H9 (cell line): ENCODE measurements around the gene BMP7. TPM values are rescaled to one million over a fixed set of nuclear protein-coding genes. Genes with fewer than 3 reads are reported as not detected.

Experiments
- DNase-seq: peaks from one replicate; pipeline ENCODE4 v3.0.0-alpha.2; 2017
- H2AFZ ChIP-seq: one replicate; pipeline ENCODE4 v1.6.1; 2013; ENCODE audit warnings: mild to moderate bottlenecking, low read length, control low read depth, moderate library complexity
- H2AK5ac ChIP-seq: 2 replicates; pipeline ENCODE4 v1.6.1; 2013; ENCODE audit warnings: low read length, control low read depth, mixed read lengths; ENCODE audit not compliant: insufficient read length
- H2BK120ac ChIP-seq: one replicate; pipeline ENCODE4 v1.6.1; 2013; ENCODE audit warnings: low read depth, mild to moderate bottlenecking, low read length, control low read depth, inconsistent platforms; ENCODE audit not compliant: poor library complexity, severe bottlenecking
- H2BK12ac ChIP-seq: 2 replicates; pipeline ENCODE4 v1.6.1; 2013; ENCODE audit warnings: low read length, control low read depth, mixed read lengths, low read depth; ENCODE audit not compliant: insufficient read length
- H2BK15ac ChIP-seq: 2 replicates; pipeline ENCODE4 v1.6.1; 2013; ENCODE audit warnings: low read depth, low read length, control low read depth
- H2BK20ac ChIP-seq: one replicate; pipeline ENCODE4 v1.6.1; 2013; ENCODE audit warnings: low read depth, mild to moderate bottlenecking, low read length, control low read depth, inconsistent platforms; ENCODE audit not compliant: poor library complexity, severe bottlenecking
- H2BK5ac ChIP-seq: 2 replicates; pipeline ENCODE4 v1.6.1; 2013; ENCODE audit warnings: low read length, control low read depth, mixed read lengths; ENCODE audit not compliant: insufficient read length
- H3K14ac ChIP-seq: 2 replicates; pipeline ENCODE4 v1.6.1; 2013; ENCODE audit warnings: low read length, control low read depth; ENCODE audit not compliant: insufficient read depth
- H3K18ac ChIP-seq: 2 replicates; pipeline ENCODE4 v1.6.1; 2013; ENCODE audit warnings: low read depth, mild to moderate bottlenecking, mixed read lengths, low read length, control low read depth; ENCODE audit not compliant: insufficient read length
- H3K23ac ChIP-seq: 2 replicates; pipeline ENCODE4 v1.6.1; 2013; ENCODE audit warnings: low read length, control low read depth, mixed read lengths, low read depth; ENCODE audit not compliant: insufficient read length
- H3K23me2 ChIP-seq: 2 replicates; pipeline ENCODE4 v1.6.1; 2013; ENCODE audit warnings: low read depth, mild to moderate bottlenecking, mixed read lengths, low read length, control low read depth; ENCODE audit not compliant: insufficient read length, poor library complexity, severe bottlenecking
- H3K27ac ChIP-seq: 2 replicates; pipeline ENCODE4 v1.5.1; 2013; ENCODE audit warnings: low read length, control low read depth, mixed read lengths, low read depth; ENCODE audit not compliant: insufficient read length
- H3K27me3 ChIP-seq: 2 replicates; pipeline ENCODE4 v1.6.1; 2013; ENCODE audit warnings: low read length, control low read depth, inconsistent platforms; ENCODE audit not compliant: insufficient read depth
- H3K4ac ChIP-seq: 2 replicates; pipeline ENCODE4 v1.6.1; 2013; ENCODE audit warnings: low read depth, mild to moderate bottlenecking, control low read depth, inconsistent platforms, low read length, moderate library complexity
- H3K4me1 ChIP-seq: 2 replicates; pipeline ENCODE4 v1.6.1; 2013; ENCODE audit warnings: low read length, control low read depth, inconsistent platforms; ENCODE audit not compliant: insufficient read depth
- H3K4me2 ChIP-seq: 2 replicates; pipeline ENCODE4 v1.6.1; 2013; ENCODE audit warnings: low read length, control low read depth, mixed read lengths; ENCODE audit not compliant: insufficient read length, insufficient read depth
- H3K56ac ChIP-seq: 2 replicates; pipeline ENCODE4 v1.6.1; 2013; ENCODE audit warnings: low read depth, mild to moderate bottlenecking, mixed read lengths, low read length, control low read depth; ENCODE audit not compliant: insufficient read length
- H3K79me1 ChIP-seq: 2 replicates; pipeline ENCODE4 v1.6.1; 2013; ENCODE audit warnings: low read depth, mild to moderate bottlenecking, moderate library complexity, low read length, control low read depth, inconsistent platforms; ENCODE audit not compliant: insufficient read depth, poor library complexity, severe bottlenecking
- H3K79me2 ChIP-seq: 2 replicates; pipeline ENCODE4 v1.6.1; 2013; ENCODE audit warnings: low read length, control low read depth, inconsistent platforms; ENCODE audit not compliant: insufficient read depth
- H3K9ac ChIP-seq: 2 replicates; pipeline ENCODE4 v1.6.1; 2013; ENCODE audit warnings: low read length, control low read depth, mixed read lengths; ENCODE audit not compliant: insufficient read length; ENCODE audit errors: extremely low read depth
- H3K9me3 ChIP-seq: one replicate; pipeline ENCODE4 v1.6.1; 2013; ENCODE audit warnings: low read depth, low read length, inconsistent platforms; ENCODE audit not compliant: control insufficient read depth
- H3T11ph ChIP-seq: one replicate; pipeline ENCODE4 v1.6.1; 2013; ENCODE audit warnings: mild to moderate bottlenecking, low read length, control low read depth, inconsistent platforms
- H4K20me1 ChIP-seq: one replicate; pipeline ENCODE4 v1.6.1; 2013; ENCODE audit not compliant: control insufficient read depth, insufficient read length, insufficient read depth
- H4K5ac ChIP-seq: 2 replicates; pipeline ENCODE4 v1.6.1; 2013; ENCODE audit warnings: low read depth, mild to moderate bottlenecking, mixed read lengths, low read length, control low read depth; ENCODE audit not compliant: insufficient read length
- H4K8ac ChIP-seq: replicated peaks from 2 replicates; pipeline ENCODE4 v1.6.1; 2013; ENCODE audit warnings: low read length, control low read depth, mixed read lengths, low read depth; ENCODE audit not compliant: insufficient read length
- H4K91ac ChIP-seq: 2 replicates; pipeline ENCODE4 v1.6.1; 2013; ENCODE audit warnings: low read depth, mild to moderate bottlenecking, moderate library complexity, mixed read lengths, low read length, control low read depth; ENCODE audit not compliant: insufficient read length
- H3K27ac Mint-ChIP-seq, 3 experiments: 2 replicates in 2 of 3; 3 replicates in 1 of 3; pipeline ENCODE4 v1.8.0; 2020 to 2021; ENCODE audit warnings: mixed read lengths in 3 of 3, mild to moderate bottlenecking in 1 of 3, moderate library complexity in 1 of 3
- H3K27me3 Mint-ChIP-seq: 2 replicates; pipeline ENCODE4 v1.8.0; 2021; ENCODE audit warnings: low read depth, mild to moderate bottlenecking, moderate library complexity, mixed read lengths
- H3K36me3 Mint-ChIP-seq, 3 experiments: 2 replicates in 2 of 3; 3 replicates in 1 of 3; pipeline ENCODE4 v1.8.0; 2020 to 2021; ENCODE audit warnings: low read depth in 3 of 3, mixed read lengths in 3 of 3; ENCODE audit not compliant: insufficient read depth in 1 of 3
- H3K4me1 Mint-ChIP-seq, 2 experiments: 2 replicates each; pipeline ENCODE4 v1.8.0; 2020; ENCODE audit warnings: mixed read lengths in 2 of 2
- H3K4me3 Mint-ChIP-seq, 2 experiments: 2 replicates in 1 of 2; 3 replicates in 1 of 2; pipeline ENCODE4 v1.8.0; 2020 to 2021; ENCODE audit warnings: mild to moderate bottlenecking in 2 of 2, mixed read lengths in 2 of 2, moderate library complexity in 1 of 2
- H3K9me3 Mint-ChIP-seq, 2 experiments: 2 replicates in 1 of 2; 3 replicates in 1 of 2; pipeline ENCODE4 v1.8.0; 2020; ENCODE audit warnings: mild to moderate bottlenecking in 2 of 2, mixed read lengths in 2 of 2, moderate library complexity in 1 of 2
- WGBS: extraction: QIAGEN DNeasy Blood & Tissue Kit; methylation state at CpG from one replicate; pipeline ENCODE4 v1.1.7; 2013; ENCODE audit warnings: missing lambda C conversion rate, low lambda C conversion rate, mixed read lengths; ENCODE audit not compliant: insufficient read length; ENCODE audit errors: extremely low coverage; 5-methylcytosine and 5-hydroxymethylcytosine counted together
- total RNA-seq: library from RNA; stranded (reverse); gene quantifications from 2 replicates; pipeline ENCODE4 v1.2.1, GENCODE V29; 2021
- TF ChIP-seq, protein P1 (sequence below): fragments of 200-600 bp; sonication (generic); conservative IDR thresholded peaks from 3 replicates; pipeline ENCODE4 v1.8.0; 2021; ENCODE audit warnings: antibody characterized with exemption, mild to moderate bottlenecking

BMP7 gene
- total RNA-seq, 1 experiment from 2014 or later = 17.7 TPM

DNA sequence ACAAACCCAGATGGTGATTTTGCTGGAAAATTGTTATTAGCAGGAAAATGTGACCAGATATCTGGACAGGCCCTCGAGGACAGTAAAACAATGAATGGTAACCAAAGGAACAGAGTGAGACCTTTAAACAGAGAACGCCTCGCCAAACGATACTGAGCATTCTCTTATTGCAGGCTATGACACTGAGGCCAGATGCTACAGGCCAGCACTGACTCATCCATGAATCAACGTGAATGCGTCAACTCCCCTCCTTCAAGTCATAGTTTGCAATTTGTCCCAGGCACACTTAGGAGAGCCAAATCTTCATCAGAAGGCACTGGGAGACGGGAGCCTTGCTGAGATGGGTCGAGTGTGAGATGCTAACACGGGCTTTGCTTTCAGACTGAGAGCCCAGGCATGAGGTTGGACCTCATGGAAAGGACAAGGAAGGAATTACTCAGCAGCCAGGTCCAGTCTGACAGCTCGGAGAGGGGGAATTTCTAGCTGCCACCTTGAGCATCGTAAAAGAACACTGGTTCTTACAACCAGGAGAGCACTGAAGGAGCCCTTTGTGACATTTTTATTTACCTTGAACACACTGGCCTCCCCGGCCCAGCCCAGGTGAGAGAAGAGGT, 60.7 kb downstream of the BMP7 start:
- DNase-seq = no peak
- H2AK5ac ChIP-seq = no peak overlapping the region
- H3K9ac ChIP-seq = no peak overlapping the region
- no peak overlapping the region for H2BK5ac ChIP-seq
- no peak overlapping the region for H3K14ac ChIP-seq
- no peak overlapping the region for H2BK20ac ChIP-seq
- Mint-ChIP-seq H3K36me3 (peaks cover 2 to 19% (median 14%) of the 10 kb centered on the region in 3 experiments; a peak in 6 of 7 replicates), H3K4me1 (peaks cover 4 to 10% of the 10 kb centered on the region in 2 experiments), H3K4me3 (no peak overlapping the region), H3K27ac (0 out of 7 replicates have a peak overlapping the region, but pooled peaks of 1 of the 3 experiments have one; percentile 34), H3K9me3 (peaks cover 7 to 8% of the 10 kb centered on the region in 2 experiments), H3K27me3 (peaks cover 7% of the 10 kb centered on the region)
- H3K79me2 ChIP-seq = no peaks in the 10 kb centered on the region
- no peak overlapping the region for H2BK12ac ChIP-seq
- no peak overlapping the region for H3K4ac ChIP-seq
- no peak overlapping the region for H3K56ac ChIP-seq
- H3T11ph ChIP-seq = no peak overlapping the region
- H4K20me1 ChIP-seq = no peaks in the 10 kb centered on the region
- no peak overlapping the region for H3K23ac ChIP-seq
- no peaks in the 10 kb centered on the region for H3K27me3 ChIP-seq
- H3K4me2 ChIP-seq = no peak overlapping the region
- H2AFZ ChIP-seq = no peak overlapping the region
- TF ChIP-seq, protein P1, sequence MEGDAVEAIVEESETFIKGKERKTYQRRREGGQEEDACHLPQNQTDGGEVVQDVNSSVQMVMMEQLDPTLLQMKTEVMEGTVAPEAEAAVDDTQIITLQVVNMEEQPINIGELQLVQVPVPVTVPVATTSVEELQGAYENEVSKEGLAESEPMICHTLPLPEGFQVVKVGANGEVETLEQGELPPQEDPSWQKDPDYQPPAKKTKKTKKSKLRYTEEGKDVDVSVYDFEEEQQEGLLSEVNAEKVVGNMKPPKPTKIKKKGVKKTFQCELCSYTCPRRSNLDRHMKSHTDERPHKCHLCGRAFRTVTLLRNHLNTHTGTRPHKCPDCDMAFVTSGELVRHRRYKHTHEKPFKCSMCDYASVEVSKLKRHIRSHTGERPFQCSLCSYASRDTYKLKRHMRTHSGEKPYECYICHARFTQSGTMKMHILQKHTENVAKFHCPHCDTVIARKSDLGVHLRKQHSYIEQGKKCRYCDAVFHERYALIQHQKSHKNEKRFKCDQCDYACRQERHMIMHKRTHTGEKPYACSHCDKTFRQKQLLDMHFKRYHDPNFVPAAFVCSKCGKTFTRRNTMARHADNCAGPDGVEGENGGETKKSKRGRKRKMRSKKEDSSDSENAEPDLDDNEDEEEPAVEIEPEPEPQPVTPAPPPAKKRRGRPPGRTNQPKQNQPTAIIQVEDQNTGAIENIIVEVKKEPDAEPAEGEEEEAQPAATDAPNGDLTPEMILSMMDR = no peak
- no peaks in the 10 kb centered on the region for H3K79me1 ChIP-seq
- no peak overlapping the region for H4K91ac ChIP-seq
- H3K27ac ChIP-seq = no peak overlapping the region
- no peak overlapping the region for H4K5ac ChIP-seq
- H4K8ac ChIP-seq = no peak overlapping the region
- H3K4me1 ChIP-seq = no peaks in the 10 kb centered on the region
- no peak overlapping the region for H2BK120ac ChIP-seq
- no peaks in the 10 kb centered on the region for H3K23me2 ChIP-seq
- no peak overlapping the region for H2BK15ac ChIP-seq
- WGBS = no CpG with 5 or more reads among the region's 12 CpGs
- no peak overlapping the region for H3K18ac ChIP-seq
- no peaks in the 10 kb centered on the region for H3K9me3 ChIP-seq
